Measurements from ENCODE around the gene MAZ. TPM values are rescaled to one million over a fixed set of nuclear protein-coding genes. Genes with fewer than 3 reads are reported as not detected.

MAZ gene
- total and polyA plus RNA-seq, 2 experiments from 2014 or later: 76.8 to 215 TPM

DNA sequence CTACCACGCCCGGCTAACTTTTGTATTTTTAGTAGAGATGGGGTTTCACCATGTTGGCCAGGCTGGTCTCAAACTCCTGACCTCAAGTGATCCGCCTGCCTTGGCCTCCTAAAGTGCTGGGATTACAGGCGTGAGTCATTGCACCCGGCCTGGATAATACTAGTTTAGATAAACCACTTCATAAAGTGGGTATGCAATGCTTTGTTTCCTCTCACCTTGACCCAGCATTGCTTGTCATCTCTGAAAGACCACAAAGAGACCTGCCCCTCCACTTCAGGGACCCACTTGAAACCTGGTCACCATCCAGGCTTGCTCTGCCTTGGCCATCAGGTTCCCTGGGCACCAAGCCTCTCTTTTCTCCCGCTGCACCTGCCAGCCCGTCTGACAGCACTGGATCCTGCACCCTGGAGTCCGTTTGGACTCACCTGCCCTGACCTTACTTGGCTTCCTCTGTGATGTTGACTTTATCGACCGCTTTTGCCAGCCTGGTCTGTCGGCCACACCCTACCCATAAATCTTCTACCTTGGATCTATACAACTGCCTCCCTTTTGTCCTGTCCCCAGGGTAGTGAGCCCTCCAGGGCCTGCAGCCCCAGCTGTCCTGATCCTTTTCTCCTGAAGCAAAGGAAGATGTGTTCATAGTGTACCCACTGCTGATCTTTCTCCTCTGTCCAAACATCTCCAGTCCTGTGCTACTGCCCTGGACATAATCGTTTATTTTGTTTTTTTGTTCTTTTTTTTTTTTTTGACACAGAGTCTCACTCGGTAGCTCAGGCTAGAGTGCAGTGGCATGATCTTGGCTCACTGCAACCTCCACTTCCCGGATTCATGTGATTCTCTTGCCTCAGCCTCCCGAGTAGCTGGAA is 40.9 kb upstream of the MAZ start:
- Histone ChIP-seq H3K9me2 (ENCODE audit: insufficient read depth) (no peaks in the 10 kb centered on the region), H3F3A (ENCODE audit: insufficient read depth) (no peaks in the 10 kb centered on the region), H2AFZ (no peak overlapping the region), H3K9ac (no peak overlapping the region), H3K4me1 (ENCODE audit: insufficient read depth) (no peaks in the 10 kb centered on the region), H3K79me2 (ENCODE audit: insufficient read depth) (no peaks in the 10 kb centered on the region), H4K20me1 (ENCODE audit: insufficient read depth) (no peaks in the 10 kb centered on the region), H3K4me2 (ENCODE audit: unreplicated experiment) (no peak overlapping the region), H3K27ac (no peak overlapping the region), H3K36me3 (ENCODE audit: low read depth) (no peaks in the 10 kb centered on the region), H3K27me3 (replicated peaks; ENCODE audit: insufficient read depth) (peaks cover 9% of the 10 kb centered on the region), H3K4me3 (no peak overlapping the region), H3K9me3 (ENCODE audit: low read depth) (no peaks in the 10 kb centered on the region)
- WGBS, 2 experiments (ENCODE audit: low coverage in 1 of 2, low lambda C conversion rate in 2 of 2, missing lambda C conversion rate in 2 of 2): 38 to 50% methylated on average over 15 of the region's 15 CpGs
- TF ChIP-seq EZH2phosphoT487 (IDR thresholded peaks at IDR 0.05; ENCODE audit: insufficient read depth, low read depth) (no peak), EZH2 (IDR thresholded peaks at IDR 0.05; ENCODE audit: insufficient read depth, poor library complexity, severe bottlenecking) (no peak)
- DNase-seq: no peak
- in situ Hi-C loops (cut with MboI): no loop called here

DNA sequence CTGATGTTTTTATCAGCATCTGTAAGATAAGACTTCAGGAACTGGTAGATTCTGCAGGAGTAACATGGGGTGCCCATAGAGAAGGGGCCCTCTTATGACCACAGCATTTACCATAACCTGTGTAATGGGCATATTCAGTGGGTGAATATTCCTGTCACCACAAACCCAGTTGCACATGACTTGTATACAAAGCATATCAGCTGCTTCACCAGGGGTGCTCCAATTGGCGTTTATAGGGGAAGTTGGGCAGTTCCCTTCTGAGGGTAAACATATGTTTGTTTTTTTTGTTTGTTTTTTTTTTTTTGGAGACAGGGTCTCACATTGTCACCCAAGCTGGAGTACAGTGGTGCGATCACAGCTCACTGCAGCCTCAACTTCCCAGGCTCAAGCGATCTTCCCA is 39.8 kb upstream of the MAZ start:
- no peaks in the 10 kb centered on the region for H3K36me3 ChIP-seq (ENCODE audit: low read depth)
- in situ Hi-C loops (cut with MboI): no loop called here
- no peaks in the 10 kb centered on the region for H3K9me2 ChIP-seq (ENCODE audit: insufficient read depth)
- no peak overlapping the region for H3K9ac ChIP-seq
- no peak overlapping the region for H2AFZ ChIP-seq
- H3K27ac ChIP-seq: no peak overlapping the region
- no peaks in the 10 kb centered on the region for H3K4me1 ChIP-seq (ENCODE audit: insufficient read depth)
- H3K4me2 ChIP-seq (ENCODE audit: unreplicated experiment): no peak overlapping the region
- H3F3A ChIP-seq (ENCODE audit: insufficient read depth): no peaks in the 10 kb centered on the region
- TF ChIP-seq EZH2phosphoT487 (IDR thresholded peaks at IDR 0.05; ENCODE audit: insufficient read depth, low read depth): no peak
- no peak for TF ChIP-seq EZH2 (IDR thresholded peaks at IDR 0.05; ENCODE audit: insufficient read depth, poor library complexity, severe bottlenecking)
- WGBS, 2 experiments (ENCODE audit: low coverage in 1 of 2, low lambda C conversion rate in 2 of 2, missing lambda C conversion rate in 2 of 2): 80% methylated on average over 3 of the region's 3 CpGs
- H3K79me2 ChIP-seq (ENCODE audit: insufficient read depth): no peaks in the 10 kb centered on the region
- no peaks in the 10 kb centered on the region for H4K20me1 ChIP-seq (ENCODE audit: insufficient read depth)
- H3K4me3 ChIP-seq: no peak overlapping the region
- no peak for DNase-seq
- peaks cover 9% of the 10 kb centered on the region for H3K27me3 ChIP-seq (replicated peaks; ENCODE audit: insufficient read depth)
- H3K9me3 ChIP-seq (ENCODE audit: low read depth): no peaks in the 10 kb centered on the region

DNA sequence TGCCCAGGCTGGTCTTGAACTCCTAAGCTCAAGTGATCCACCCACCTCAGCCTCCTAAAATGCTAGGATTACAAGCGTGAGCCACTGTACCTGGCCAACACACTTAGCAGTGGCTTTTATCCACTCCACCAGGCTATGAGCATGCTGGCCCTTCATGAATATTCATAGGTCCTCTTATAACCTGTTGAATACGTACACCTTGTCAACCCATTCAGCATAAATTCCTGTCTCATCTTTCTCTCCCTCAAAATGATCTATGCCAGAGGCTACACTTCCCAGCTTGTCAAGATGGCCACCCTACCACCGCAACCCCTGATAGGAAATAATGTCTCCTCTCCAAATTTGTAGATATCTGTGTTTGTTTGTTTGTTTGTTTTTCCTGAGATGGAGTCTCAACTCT is 39.3 kb upstream of the MAZ start:
- H2AFZ ChIP-seq: no peak overlapping the region
- in situ Hi-C loops (cut with MboI): no loop called here
- no peak overlapping the region for H3K9ac ChIP-seq
- no peak overlapping the region for H3K27ac ChIP-seq
- no peak overlapping the region for H3K4me3 ChIP-seq
- H3K4me1 ChIP-seq (ENCODE audit: insufficient read depth): no peaks in the 10 kb centered on the region
- no peaks in the 10 kb centered on the region for H3F3A ChIP-seq (ENCODE audit: insufficient read depth)
- no peaks in the 10 kb centered on the region for H3K9me3 ChIP-seq (ENCODE audit: low read depth)
- WGBS, 2 experiments (ENCODE audit: low coverage in 1 of 2, low lambda C conversion rate in 2 of 2, missing lambda C conversion rate in 2 of 2): 74 to 80% methylated on average over 3 of the region's 3 CpGs
- H3K27me3 ChIP-seq (replicated peaks; ENCODE audit: insufficient read depth): peaks cover 9% of the 10 kb centered on the region
- H3K9me2 ChIP-seq (ENCODE audit: insufficient read depth): no peaks in the 10 kb centered on the region
- TF ChIP-seq EZH2phosphoT487 (IDR thresholded peaks at IDR 0.05; ENCODE audit: insufficient read depth, low read depth): no peak
- TF ChIP-seq EZH2 (IDR thresholded peaks at IDR 0.05; ENCODE audit: insufficient read depth, poor library complexity, severe bottlenecking): no peak
- no peaks in the 10 kb centered on the region for H3K36me3 ChIP-seq (ENCODE audit: low read depth)
- no peaks in the 10 kb centered on the region for H3K79me2 ChIP-seq (ENCODE audit: insufficient read depth)
- no peak overlapping the region for H3K4me2 ChIP-seq (ENCODE audit: unreplicated experiment)
- no peak for DNase-seq
- no peaks in the 10 kb centered on the region for H4K20me1 ChIP-seq (ENCODE audit: insufficient read depth)

DNA sequence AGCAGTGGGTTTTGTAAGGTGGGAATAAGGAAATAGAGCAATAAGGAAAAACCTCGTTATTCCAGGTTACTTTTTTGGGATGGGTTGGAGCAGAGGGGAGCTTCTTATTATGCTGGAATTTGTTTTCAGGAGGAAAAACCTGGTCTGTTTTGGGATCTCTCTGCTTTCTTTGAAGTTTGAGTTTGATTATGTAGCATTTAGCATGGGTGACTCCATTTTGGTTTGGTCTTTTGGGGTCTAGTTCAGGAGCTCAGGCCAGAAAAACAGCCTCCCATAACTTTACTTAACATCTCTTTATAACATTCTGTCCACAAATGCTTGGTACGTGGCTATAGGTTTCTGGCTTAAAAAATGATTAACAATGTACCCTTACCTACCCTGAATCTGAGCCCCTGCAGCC is 36.8 kb upstream of the MAZ start:
- Histone ChIP-seq H3K36me3 (ENCODE audit: low read depth) (no peaks in the 10 kb centered on the region), H3F3A (ENCODE audit: insufficient read depth) (no peaks in the 10 kb centered on the region), H3K9ac (no peak overlapping the region), H3K9me2 (ENCODE audit: insufficient read depth) (no peaks in the 10 kb centered on the region), H3K4me1 (ENCODE audit: insufficient read depth) (no peaks in the 10 kb centered on the region), H3K4me2 (ENCODE audit: unreplicated experiment) (no peak overlapping the region), H3K4me3 (no peak overlapping the region), H3K9me3 (ENCODE audit: low read depth) (no peaks in the 10 kb centered on the region), H3K79me2 (ENCODE audit: insufficient read depth) (no peaks in the 10 kb centered on the region), H3K27me3 (replicated peaks; ENCODE audit: insufficient read depth) (peaks cover under 1% of the 10 kb centered on the region; the same call in 1 of the 2 replicates), H3K27ac (no peak overlapping the region), H4K20me1 (ENCODE audit: insufficient read depth) (no peaks in the 10 kb centered on the region), H2AFZ (no peak overlapping the region)
- WGBS, 2 experiments (ENCODE audit: low coverage in 1 of 2, low lambda C conversion rate in 2 of 2, missing lambda C conversion rate in 2 of 2): 52 to 60% methylated on average over 2 of the region's 2 CpGs
- TF ChIP-seq EZH2 (IDR thresholded peaks at IDR 0.05; ENCODE audit: insufficient read depth, poor library complexity, severe bottlenecking) (no peak), EZH2phosphoT487 (IDR thresholded peaks at IDR 0.05; ENCODE audit: insufficient read depth, low read depth) (no peak)
- DNase-seq: no peak
- in situ Hi-C loops (cut with MboI): no loop called here

Data from GM23248 (cell line).